Measurements from ENCODE around the gene ENTHD1. TPM values are rescaled to one million over a fixed set of nuclear protein-coding genes. Genes with fewer than 3 reads are reported as not detected.

The ENTHD1 gene
- total and polyA plus RNA-seq, 2 of the 4 experiments (the other 2 are of a cell fraction): not detected

GRCh38 chr22:39765046-39765445, 128.5 kb downstream of the ENTHD1 start:
- Histone ChIP-seq H3K56ac (ENCODE audit: extremely low read depth, insufficient read depth, low read length) (no peak overlapping the region), H4K91ac (ENCODE audit: insufficient read depth, low read depth, low read length) (no peak overlapping the region), H3K4me1 (ENCODE audit: control insufficient read depth, insufficient read depth, low read length) (no peaks in the 10 kb centered on the region), H4K5ac (ENCODE audit: low read depth, low read length) (no peak overlapping the region), H2BK20ac (ENCODE audit: low read depth, low read length) (no peak overlapping the region), H3K4me3 (ENCODE audit: insufficient read depth, low read depth, low read length) (no peak overlapping the region), H3K4me2 (ENCODE audit: low read depth, low read length) (no peak overlapping the region), H4K8ac (ENCODE audit: low read depth in 2 of 2, low read length in 2 of 2) (no peak overlapping the region), H3K27ac (ENCODE audit: insufficient read depth, low read length) (no peak overlapping the region), H3K4ac (ENCODE audit: low read depth, low read length) (no peak overlapping the region), H3K79me1 (ENCODE audit: low read depth in 1 of 2, low read length in 2 of 2) (no peaks in the 10 kb centered on the region), H2BK15ac (ENCODE audit: low read depth, low read length) (no peak overlapping the region), H2AK5ac (ENCODE audit: low read depth, low read length) (no peak overlapping the region), H3K18ac (ENCODE audit: low read depth, low read length) (no peak overlapping the region), H3K9ac (ENCODE audit: low read depth, low read length) (no peak overlapping the region), H3K27me3 (ENCODE audit: control insufficient read depth, insufficient read depth, low read length) (peaks cover 31% of the 10 kb centered on the region), H2AFZ (replicated peaks; ENCODE audit: low read length, poor library complexity) (no peak overlapping the region), H4K20me1 (ENCODE audit: insufficient read depth, low read length) (no peaks in the 10 kb centered on the region), H3K9me3 (ENCODE audit: control insufficient read depth, insufficient read depth, low read length) (peaks cover 2% of the 10 kb centered on the region), H3K9me1 (ENCODE audit: insufficient read depth, low read length) (no peaks in the 10 kb centered on the region), H3K23ac (ENCODE audit: low read depth, low read length) (no peak overlapping the region), H2AK9ac (replicated peaks; ENCODE audit: low read depth, low read length, poor library complexity) (no peak overlapping the region), H3K14ac (replicated peaks; ENCODE audit: low read depth, low read length) (no peak overlapping the region), H2BK5ac (ENCODE audit: low read depth, low read length, poor library complexity, severe bottlenecking) (no peak overlapping the region), H3K36me3 (ENCODE audit: control insufficient read depth, insufficient read depth, low read length) (no peaks in the 10 kb centered on the region), H2BK120ac (ENCODE audit: low read depth, low read length) (no peak overlapping the region)
- intact Hi-C loops (cut with micrococcal nuclease): loop anchor here (10.0 kb wide), 1 partner anchor 120 kb away; no protein-coding TSS in a partner anchor
- DNase-seq (no peak), ATAC-seq (ENCODE audit: low read depth) (no peak)
- in situ Hi-C loops (cut with MboI; ENCODE audit: low sequenced_read_pairs): no loop called here
- no peak for TF ChIP-seq POLR2A (IDR thresholded peaks at IDR 0.05; ENCODE audit: low read depth, low read length)
- ChIA-PET POLR2A (ENCODE audit: unreplicated experiment) (no interaction called here), CTCF (no interaction called here)
- dilution Hi-C loops (cut with HindIII; ENCODE audit: low sequenced_read_pairs, unreplicated experiment): no loop called here
- no CpG with 5 or more reads among the region's 3 CpGs for WGBS, 2 experiments (ENCODE audit: extremely low coverage in 2 of 2, insufficient read length in 1 of 2)
- BruUV-seq (replicated peaks): no TSS peak
